ENCODE measurements around the gene TMEM87A.

- TF ChIP-seq NFIC (IDR thresholded peaks at IDR 0.05) (no peak), MAX (IDR thresholded peaks at IDR 0.05) (no peak), CREB1 (IDR thresholded peaks at IDR 0.05; ENCODE audit: low read depth) (no peak), USF1 (IDR thresholded peaks at IDR 0.05) (no peak), RAD21 (IDR thresholded peaks at IDR 0.05; ENCODE audit: low read depth) (no peak)
These were observed 33.6 kb downstream of the TMEM87A start for GRCh38 chr15:42239528-42240182.
